Fibroblast of lung (primary cell): ENCODE data around the gene ABL1. TPM values are rescaled to one million over a fixed set of nuclear protein-coding genes. Genes with fewer than 3 reads are reported as not detected.

Source experiments
- DNase-seq, 2 donors: peaks; one replicate each; pipeline versions ENCODE4 v3.0.0 to v3.0.0-alpha.2; 2010; ENCODE audit warnings: low read depth in 2 of 2
- H2AFZ ChIP-seq: 2 replicates; pipeline ENCODE4 v1.5.1; 2012; ENCODE audit warnings: low read length, control low read depth, inconsistent platforms
- H3K27ac ChIP-seq: 2 replicates; pipeline ENCODE4 v1.5.1; 2011; ENCODE audit warnings: low read length, control low read depth; ENCODE audit not compliant: insufficient read depth
- H3K27me3 ChIP-seq: 2 replicates; pipeline ENCODE4 v1.5.1; 2011; ENCODE audit warnings: mild to moderate bottlenecking, low read length; ENCODE audit not compliant: control insufficient read depth, insufficient read depth
- H3K36me3 ChIP-seq: 2 replicates; pipeline ENCODE4 v1.5.1; 2011; ENCODE audit warnings: low read length; ENCODE audit not compliant: control insufficient read depth, insufficient read depth
- H3K4me1 ChIP-seq: 2 replicates; pipeline ENCODE4 v1.5.1; 2011; ENCODE audit warnings: low read length; ENCODE audit not compliant: control insufficient read depth, insufficient read depth; ENCODE audit errors: extremely low read depth
- H3K4me2 ChIP-seq: 2 replicates; pipeline ENCODE4 v1.5.1; 2011; ENCODE audit warnings: low read length, control low read depth; ENCODE audit not compliant: insufficient read depth; ENCODE audit errors: extremely low read depth
- H3K4me3 ChIP-seq, 4 experiments: fragments of 200-600 bp in 1 of 4; sonication (generic) in 1 of 4; replicated peaks in 1 of 4; 2 replicates each; pipeline ENCODE4 v1.5.1; 2011 to 2016; ENCODE audit warnings: low read length in 4 of 4, low read depth in 3 of 4, mild to moderate bottlenecking in 3 of 4, control low read depth in 2 of 4, inconsistent platforms in 1 of 4, mixed read lengths in 1 of 4; ENCODE audit not compliant: insufficient read depth in 1 of 4; ENCODE audit errors: control extremely low read depth in 1 of 4
- H3K79me2 ChIP-seq: 2 replicates; pipeline ENCODE4 v1.5.1; 2012; ENCODE audit warnings: mild to moderate bottlenecking, low read length, inconsistent platforms; ENCODE audit not compliant: control insufficient read depth, insufficient read depth
- H3K9ac ChIP-seq: 2 replicates; pipeline ENCODE4 v1.5.1; 2011; ENCODE audit warnings: mild to moderate bottlenecking, low read length, control low read depth; ENCODE audit not compliant: insufficient read depth
- H3K9me3 ChIP-seq: 2 replicates; pipeline ENCODE4 v1.5.1; 2012; ENCODE audit warnings: low read depth, low read length; ENCODE audit not compliant: control insufficient read depth, insufficient read depth
- H4K20me1 ChIP-seq: 2 replicates; pipeline ENCODE4 v1.5.1; 2011; ENCODE audit warnings: low read length; ENCODE audit not compliant: control insufficient read depth, insufficient read depth; ENCODE audit errors: extremely low read depth
- CTCF ChIP-seq, 2 donors: IDR thresholded peaks in 1 of 2; conservative IDR thresholded peaks in 1 of 2; 1 replicate in 1 of 2; 2 replicates in 1 of 2; pipeline ENCODE4 v1.5.1; 2011 to 2012; ENCODE audit warnings: low read length in 2 of 2, control low read depth in 1 of 2, inconsistent platforms in 1 of 2, low read depth in 1 of 2, mild to moderate bottlenecking in 1 of 2
- EZH2 ChIP-seq: IDR thresholded peaks from 2 replicates; pipeline ENCODE4 v1.5.1; 2012; ENCODE audit warnings: low read length, control low read depth, mild to moderate bottlenecking; ENCODE audit errors: missing control alignments
- polyA plus RNA-seq, 2 donors: library from polyadenylated mRNA; depleted of rRNA in 1 of 2; stranded (reverse) in 1 of 2; unstranded in 1 of 2; fragments of >200 nt; gene quantifications; 2 replicates each; pipeline ENCODE4 v1.2.1, GENCODE V29; 2011 to 2012; ENCODE audit warnings: missing spikeins in 1 of 2
- total RNA-seq: library from RNA; depleted of rRNA; stranded (reverse); fragments of >200 nt; gene quantifications from 2 replicates; pipeline ENCODE4 v1.2.1, GENCODE V29; 2014

Gene ABL1
- total and polyA plus RNA-seq, 2 donors (not counting 1 experiment from before 2014, with no cell fraction given) = 46.6 to 65.4 TPM

- no peaks in the 10 kb centered on the region for H3K27me3 ChIP-seq
- peak overlapping the region; percentile 18 to 51 (median 30) for H3K4me3 ChIP-seq
- peaks cover 71% of the 10 kb centered on the region for H3K79me2 ChIP-seq
- peak overlapping the region; percentile 85 for H3K4me2 ChIP-seq
- no peaks in the 10 kb centered on the region for H3K9me3 ChIP-seq
- H3K9ac ChIP-seq = peak overlapping the region; percentile 50
- H3K27ac ChIP-seq = peak overlapping the region; percentile 99
- TF ChIP-seq EZH2 (no peak), CTCF (conservative IDR thresholded peaks at IDR 0.05 in 1 of 2, IDR thresholded peaks at IDR 0.05 in 1 of 2; ENCODE audit: low read depth in 1 of 2, low read length in 2 of 2) (no peak)
- no peak overlapping the region for H2AFZ ChIP-seq
- no peaks in the 10 kb centered on the region for H4K20me1 ChIP-seq
- H3K4me1 ChIP-seq = peaks cover 46% of the 10 kb centered on the region
- DNase-seq = no peak
- peaks cover 2% of the 10 kb centered on the region for H3K36me3 ChIP-seq
Measured at GRCh38 chr9:130845254-130845653, 10.2 kb downstream of the ABL1 start.

- no peaks in the 10 kb centered on the region for H4K20me1 ChIP-seq
- peaks cover 71% of the 10 kb centered on the region for H3K79me2 ChIP-seq
- H3K9me3 ChIP-seq = no peaks in the 10 kb centered on the region
- H3K27me3 ChIP-seq = no peaks in the 10 kb centered on the region
- H3K27ac ChIP-seq = peak overlapping the region; percentile 99
- H3K9ac ChIP-seq = peak overlapping the region; percentile 73
- H3K4me1 ChIP-seq = peaks cover 45% of the 10 kb centered on the region
- no peak overlapping the region for H2AFZ ChIP-seq
- peak overlapping the region; percentile 25 to 51 (median 38) for H3K4me3 ChIP-seq
- H3K4me2 ChIP-seq = peak overlapping the region; percentile 85
- DNase-seq = peak; percentile 91 to 92
- TF ChIP-seq CTCF (conservative IDR thresholded peaks at IDR 0.05 in 1 of 2, IDR thresholded peaks at IDR 0.05 in 1 of 2; ENCODE audit: low read depth in 1 of 2, low read length in 2 of 2) (no peak), EZH2 (no peak)
- H3K36me3 ChIP-seq = peaks cover 2% of the 10 kb centered on the region
Measured at GRCh38 chr9:130845901-130846481, 10.9 kb downstream of the ABL1 start.

GRCh38 chr9:130846487-130847305 is 11.6 kb downstream of the ABL1 start:
- peak overlapping the region; percentile 73 for H3K9ac ChIP-seq
- peak overlapping the region; percentile 85 for H3K4me2 ChIP-seq
- no peaks in the 10 kb centered on the region for H4K20me1 ChIP-seq
- peaks cover 2% of the 10 kb centered on the region for H3K36me3 ChIP-seq
- DNase-seq = peak; percentile 68 to 83
- H3K4me1 ChIP-seq = peaks cover 45% of the 10 kb centered on the region
- H3K27me3 ChIP-seq = no peaks in the 10 kb centered on the region
- no peaks in the 10 kb centered on the region for H3K9me3 ChIP-seq
- H3K27ac ChIP-seq = peak overlapping the region; percentile 99
- H3K79me2 ChIP-seq = peaks cover 71% of the 10 kb centered on the region
- TF ChIP-seq CTCF (conservative IDR thresholded peaks at IDR 0.05 in 1 of 2, IDR thresholded peaks at IDR 0.05 in 1 of 2; ENCODE audit: low read depth in 1 of 2, low read length in 2 of 2) (no peak), EZH2 (no peak)
- H3K4me3 ChIP-seq = peak overlapping the region; percentile 25 to 51 (median 38)
- H2AFZ ChIP-seq = no peak overlapping the region
